Endothelial cell of umbilical vein (primary cell): ENCODE data around the gene SSH2. TPM values are rescaled to one million over a fixed set of nuclear protein-coding genes. Genes with fewer than 3 reads are reported as not detected.

Source experiments
- BruUV-seq: library from RNA; stranded (reverse); fragments of 400-500 nt; replicated peaks from 2 replicates; lab custom pipeline; 2021; lab: Mats Ljungman, UMichigan
- CTCF ChIA-PET: fragments of 300-600, 350-600 bp; sonication (Branson Sonifier 250); formaldehyde crosslinking; loops from one replicate; lab custom pipeline; 2021; ENCODE audit warnings: antibody characterized with exemption, inconsistent platforms; lab: Charles Lee
- POLR2A ChIA-PET: fragments of 300-600, 350-600 bp; sonication (Branson Sonifier 250); formaldehyde crosslinking; loops from one replicate; lab custom pipeline; 2021; ENCODE audit warnings: antibody characterized with exemption, inconsistent platforms; lab: Charles Lee
- DNase-seq: peaks from one replicate; pipeline ENCODE4 v3.0.0-alpha.2; 2011; ENCODE audit warnings: low read depth, low spot score
- FAIRE-seq: peaks from 2 replicates; lab custom pipeline; 2011; peaks lifted over from hg19 to GRCh38; lab: Jason Lieb, UNC
- H2AFZ ChIP-seq: 2 replicates; pipeline ENCODE4 v1.6.0; 2012; ENCODE audit warnings: low read depth, low read length, control low read depth, inconsistent platforms
- H3K27ac ChIP-seq: 2 replicates; pipeline ENCODE4 v1.5.1; 2011; ENCODE audit warnings: low read depth, mild to moderate bottlenecking, control low read depth, low read length, moderate library complexity; ENCODE audit not compliant: insufficient read depth
- H3K27me3 ChIP-seq, 2 experiments: 2 replicates each; pipeline versions ENCODE4 v1.6.0 to v1.6.1; 2011; ENCODE audit warnings: low read length in 2 of 2, mixed read lengths in 1 of 2; ENCODE audit not compliant: control insufficient read depth in 2 of 2, insufficient read depth in 2 of 2
- H3K36me3 ChIP-seq, 2 experiments: 2 replicates in 1 of 2; 3 replicates in 1 of 2; pipeline ENCODE4 v1.5.1; 2011; ENCODE audit warnings: low read length in 2 of 2, mild to moderate bottlenecking in 1 of 2, moderate library complexity in 1 of 2; ENCODE audit not compliant: control insufficient read depth in 2 of 2, insufficient read depth in 2 of 2; ENCODE audit errors: extremely low read depth in 1 of 2
- H3K4me1 ChIP-seq: 3 replicates; pipeline ENCODE4 v1.5.1; 2011; ENCODE audit warnings: mild to moderate bottlenecking, low read length; ENCODE audit not compliant: control insufficient read depth, insufficient read depth; ENCODE audit errors: extremely low read depth
- H3K4me2 ChIP-seq: 2 replicates; pipeline ENCODE4 v1.6.1; 2011; ENCODE audit warnings: low read length, control low read depth, mixed read lengths; ENCODE audit not compliant: insufficient read depth
- H3K4me3 ChIP-seq, 3 experiments: fragments of 200-600 bp in 1 of 3; sonication (generic), shearing (Covaris generic) in 1 of 3; replicated peaks in 1 of 3; 2 replicates each; pipeline ENCODE4 v1.5.1; 2011 to 2016; ENCODE audit warnings: control low read depth in 3 of 3, low read length in 3 of 3, mild to moderate bottlenecking in 2 of 3, inconsistent platforms in 1 of 3, low read depth in 1 of 3, moderate library complexity in 1 of 3; ENCODE audit not compliant: insufficient read depth in 1 of 3
- H3K79me2 ChIP-seq: 2 replicates; pipeline ENCODE4 v1.6.0; 2012; ENCODE audit warnings: low read length, inconsistent platforms; ENCODE audit not compliant: control insufficient read depth, insufficient read depth
- H3K9ac ChIP-seq: replicated peaks from 2 replicates; pipeline ENCODE3; 2011; ENCODE audit warnings: low read length, control low read depth; ENCODE audit not compliant: insufficient read depth; ENCODE audit errors: extremely low read depth
- H3K9me1 ChIP-seq: replicated peaks from 3 replicates; pipeline ENCODE4 v1.6.0; 2011; ENCODE audit warnings: mild to moderate bottlenecking, low read length; ENCODE audit not compliant: control insufficient read depth, insufficient read depth; ENCODE audit errors: extremely low read depth
- H3K9me3 ChIP-seq: replicated peaks from 2 replicates; pipeline ENCODE4 v1.5.1; 2012; ENCODE audit warnings: low read length, inconsistent platforms; ENCODE audit not compliant: control insufficient read depth, insufficient read depth
- H4K20me1 ChIP-seq: replicated peaks from 2 replicates; pipeline ENCODE3; 2011; ENCODE audit warnings: mild to moderate bottlenecking, low read length; ENCODE audit not compliant: control insufficient read depth, insufficient read depth; ENCODE audit errors: extremely low read depth
- FOS ChIP-seq: IDR thresholded peaks from 2 replicates; pipeline ENCODE4 v1.6.1; 2011; ENCODE audit warnings: mild to moderate bottlenecking, low read length, moderate library complexity, borderline replicate concordance; ENCODE audit not compliant: insufficient read depth
- GATA2 ChIP-seq: IDR thresholded peaks from 2 replicates; pipeline ENCODE4 v1.7.0; 2011; ENCODE audit warnings: low read depth, mild to moderate bottlenecking, moderate library complexity, mixed read lengths, low read length; ENCODE audit not compliant: insufficient read length, insufficient read depth
- JUN ChIP-seq: IDR thresholded peaks from 2 replicates; pipeline ENCODE4 v1.6.1; 2011; ENCODE audit warnings: borderline replicate concordance, low read depth; ENCODE audit not compliant: insufficient read length, insufficient read depth
- POLR2A ChIP-seq: IDR thresholded peaks from 2 replicates; pipeline ENCODE4 v1.6.1; 2012; ENCODE audit warnings: low read depth, mild to moderate bottlenecking, control low read depth, low read length
- POLR2AphosphoS5 ChIP-seq: IDR thresholded peaks from 2 replicates; pipeline ENCODE4 v1.6.1; 2012; ENCODE audit warnings: low read depth, mild to moderate bottlenecking, control low read depth, low read length, moderate library complexity; ENCODE audit not compliant: insufficient read depth
- dilution Hi-C: fragments of 300-500 bp; cut with MboI; formaldehyde crosslinking; loops from one replicate; pipeline ENCODE4 v1.15.0; 2019; ENCODE audit warnings: low sequenced_read_pairs; ENCODE audit not compliant: extremely low pct_ligation_motif_present
- intact Hi-C: fragments of 100-400 bp; cut with micrococcal nuclease; formaldehyde crosslinking; loops from one replicate; pipeline ENCODE4 v1.10.0; 2022
- polyA plus RNA-seq, 4 experiments: library from polyadenylated mRNA; depleted of rRNA in 3 of 4; stranded (reverse) in 3 of 4; unstranded in 1 of 4; fragments of >200 nt; gene quantifications; 2 replicates each; pipeline versions ENCODE4 v1.2.1 to v1.2.3, GENCODE V29; 2011 to 2012; ENCODE audit warnings: missing spikeins in 1 of 4
- total RNA-seq: library from RNA; stranded (reverse); gene quantifications from 2 replicates; pipeline ENCODE4 v1.2.3, GENCODE V29; 2021
- TF ChIP-seq, protein P1 (sequence below), 2 donors: IDR thresholded peaks; 1 replicate in 1 of 2; 2 replicates in 1 of 2; pipeline ENCODE4 v1.5.1; 2011; ENCODE audit warnings: low read length in 2 of 2, mild to moderate bottlenecking in 2 of 2, moderate library complexity in 2 of 2, control low read depth in 1 of 2, inconsistent platforms in 1 of 2, low read depth in 1 of 2; ENCODE audit not compliant: insufficient read depth in 1 of 2; ENCODE audit errors: extremely low read depth in 1 of 2

SSH2 gene
- total and polyA plus RNA-seq, 2 donors (not counting 3 experiments of a cell fraction or from before 2014, with no cell fraction given) = 24.6 to 60.9 TPM

DNA sequence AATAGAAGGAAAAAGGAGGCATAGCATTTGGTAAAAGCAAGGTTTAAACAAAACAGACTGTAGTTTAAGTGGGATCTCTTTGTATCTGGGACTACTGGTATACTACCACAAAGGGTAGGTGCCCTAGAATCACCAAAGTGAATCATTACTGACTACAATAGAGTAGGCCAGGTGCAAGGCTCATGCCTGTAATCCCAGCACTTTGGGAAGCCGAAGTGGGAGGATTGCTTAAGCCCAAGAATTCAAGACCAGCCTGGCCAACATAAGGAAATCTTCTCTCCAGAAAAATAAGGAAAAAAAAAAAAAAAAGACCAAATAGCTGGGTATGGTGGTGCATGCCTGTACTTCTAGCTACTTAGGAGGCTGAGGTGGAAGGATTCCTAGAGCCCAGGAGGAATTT lies 246.5 kb downstream of the SSH2 start:
- FAIRE-seq = no peak
- Histone ChIP-seq H2AFZ (no peak overlapping the region), H3K9me1 (no peaks in the 10 kb centered on the region), H3K27me3 (no peaks in the 10 kb centered on the region), H3K27ac (peak overlapping the region; percentile 91), H3K9me3 (no peaks in the 10 kb centered on the region), H3K4me2 (peak overlapping the region; percentile 77), H3K79me2 (no peaks in the 10 kb centered on the region), H3K4me1 (peaks cover 33% of the 10 kb centered on the region), H3K36me3 (no peaks in the 10 kb centered on the region), H3K4me3 (no peak overlapping the region), H3K9ac (peak overlapping the region; percentile 68), H4K20me1 (no peaks in the 10 kb centered on the region)
- TF ChIP-seq FOS (no peak), GATA2 (no peak), JUN (no peak), POLR2AphosphoS5 (no peak), POLR2A (no peak)
- TF ChIP-seq, protein P1, sequence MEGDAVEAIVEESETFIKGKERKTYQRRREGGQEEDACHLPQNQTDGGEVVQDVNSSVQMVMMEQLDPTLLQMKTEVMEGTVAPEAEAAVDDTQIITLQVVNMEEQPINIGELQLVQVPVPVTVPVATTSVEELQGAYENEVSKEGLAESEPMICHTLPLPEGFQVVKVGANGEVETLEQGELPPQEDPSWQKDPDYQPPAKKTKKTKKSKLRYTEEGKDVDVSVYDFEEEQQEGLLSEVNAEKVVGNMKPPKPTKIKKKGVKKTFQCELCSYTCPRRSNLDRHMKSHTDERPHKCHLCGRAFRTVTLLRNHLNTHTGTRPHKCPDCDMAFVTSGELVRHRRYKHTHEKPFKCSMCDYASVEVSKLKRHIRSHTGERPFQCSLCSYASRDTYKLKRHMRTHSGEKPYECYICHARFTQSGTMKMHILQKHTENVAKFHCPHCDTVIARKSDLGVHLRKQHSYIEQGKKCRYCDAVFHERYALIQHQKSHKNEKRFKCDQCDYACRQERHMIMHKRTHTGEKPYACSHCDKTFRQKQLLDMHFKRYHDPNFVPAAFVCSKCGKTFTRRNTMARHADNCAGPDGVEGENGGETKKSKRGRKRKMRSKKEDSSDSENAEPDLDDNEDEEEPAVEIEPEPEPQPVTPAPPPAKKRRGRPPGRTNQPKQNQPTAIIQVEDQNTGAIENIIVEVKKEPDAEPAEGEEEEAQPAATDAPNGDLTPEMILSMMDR (IDR thresholded peaks at IDR 0.05; ENCODE audit: extremely low read depth in 1 of 2, insufficient read depth in 1 of 2, low read depth in 1 of 2, low read length in 2 of 2) = no peak
- dilution Hi-C loops = no loop called here
- CTCF ChIA-PET = interaction anchor here (0.7 to 3.5 kb wide), 8 partner anchors 9 to 96 kb away, joined by 4 to 25 read pairs (median 13); no protein-coding TSS in a partner anchor
- DNase-seq = no peak
- TSS peak; percentile 88 for BruUV-seq
- POLR2A ChIA-PET = interaction anchor here (0.7 kb wide), 1 partner anchor 96 kb away, joined by 5 read pairs; no protein-coding TSS in a partner anchor
- intact Hi-C loops = loop anchor here (1.0 to 5.0 kb wide), 4 partner anchors 9 to 59 kb away; no protein-coding TSS in a partner anchor
